ENCODE measurements around the gene PEX11B. TPM values are rescaled to one million over a fixed set of nuclear protein-coding genes. Genes with fewer than 3 reads are reported as not detected.

Gene PEX11B
- polyA plus RNA-seq, 1 donor (not counting 4 experiments of a cell fraction or from before 2014, with no cell fraction given) = 97.7 TPM

- no peaks in the 10 kb centered on the region for H4K20me1 ChIP-seq (ENCODE audit: control insufficient read depth, extremely low read depth, insufficient read depth, low read length)
- H3K4me3 ChIP-seq (ENCODE audit: control insufficient read depth in 2 of 3, extremely low read depth in 1 of 3, insufficient read depth in 2 of 3, low read depth in 1 of 3, low read length in 3 of 3) = no peak overlapping the region
- H3K9ac ChIP-seq (ENCODE audit: control insufficient read depth, extremely low read depth, insufficient read depth, low read length) = no peak overlapping the region
- no peaks in the 10 kb centered on the region for H3K9me3 ChIP-seq (ENCODE audit: control insufficient read depth, low read depth, low read length)
- dilution Hi-C loops (cut with MboI; ENCODE audit: extremely low pct_ligation_motif_present, low sequenced_read_pairs) = no loop called here
- no peak overlapping the region for H3K4me2 ChIP-seq (ENCODE audit: control insufficient read depth, extremely low read depth, insufficient read depth, low read depth, low read length)
- no peaks in the 10 kb centered on the region for H3K79me2 ChIP-seq (ENCODE audit: control insufficient read depth, insufficient read depth, low read length)
- TF ChIP-seq CTCF (optimal IDR thresholded peaks at IDR 0.05 in 1 of 3, IDR thresholded peaks at IDR 0.05 in 1 of 3, conservative IDR thresholded peaks at IDR 0.05 in 1 of 3; ENCODE audit: extremely low read depth in 1 of 3, insufficient read depth in 2 of 3, low read length in 3 of 3) = no peak
- TF ChIP-seq EZH2 (IDR thresholded peaks at IDR 0.05; ENCODE audit: low read length) = no peak
- no peaks in the 10 kb centered on the region for H3K36me3 ChIP-seq (ENCODE audit: control insufficient read depth in 2 of 2, extremely low read depth in 1 of 2, insufficient read depth in 2 of 2, low read length in 2 of 2)
- H3K27ac ChIP-seq (ENCODE audit: control insufficient read depth, insufficient read depth, low read length) = no peak overlapping the region
- no peak for DNase-seq (ENCODE audit: low read depth, low spot score)
- no peak overlapping the region for H2AFZ ChIP-seq (ENCODE audit: control insufficient read depth, low read length)
- no peaks in the 10 kb centered on the region for H3K4me1 ChIP-seq (ENCODE audit: control insufficient read depth, extremely low read depth, insufficient read depth, low read length)
- FAIRE-seq = no peak
- H3K9me1 ChIP-seq (ENCODE audit: control insufficient read depth, extremely low read depth, insufficient read depth, low read length) = no peaks in the 10 kb centered on the region
- no peaks in the 10 kb centered on the region for H3K27me3 ChIP-seq (ENCODE audit: control insufficient read depth, extremely low read depth, insufficient read depth, low read length)
These were observed 29.0 kb upstream of the PEX11B start for GRCh38 chr1:145947551-145947950.

- no peaks in the 10 kb centered on the region for H3K27me3 ChIP-seq (ENCODE audit: control insufficient read depth, extremely low read depth, insufficient read depth, low read length)
- H2AFZ ChIP-seq (ENCODE audit: control insufficient read depth, low read length) = no peak overlapping the region
- FAIRE-seq = no peak
- no peak for DNase-seq (ENCODE audit: low read depth, low spot score)
- H3K4me3 ChIP-seq (ENCODE audit: control insufficient read depth in 2 of 3, extremely low read depth in 1 of 3, insufficient read depth in 2 of 3, low read depth in 1 of 3, low read length in 3 of 3) = no peak overlapping the region
- H3K9ac ChIP-seq (ENCODE audit: control insufficient read depth, extremely low read depth, insufficient read depth, low read length) = no peak overlapping the region
- no peak overlapping the region for H3K27ac ChIP-seq (ENCODE audit: control insufficient read depth, insufficient read depth, low read length)
- no peaks in the 10 kb centered on the region for H3K36me3 ChIP-seq (ENCODE audit: control insufficient read depth in 2 of 2, extremely low read depth in 1 of 2, insufficient read depth in 2 of 2, low read length in 2 of 2)
- H3K4me1 ChIP-seq (ENCODE audit: control insufficient read depth, extremely low read depth, insufficient read depth, low read length) = no peaks in the 10 kb centered on the region
- dilution Hi-C loops (cut with MboI; ENCODE audit: extremely low pct_ligation_motif_present, low sequenced_read_pairs) = no loop called here
- TF ChIP-seq EZH2 (IDR thresholded peaks at IDR 0.05; ENCODE audit: low read length) = no peak
- no peak for TF ChIP-seq CTCF (optimal IDR thresholded peaks at IDR 0.05 in 1 of 3, IDR thresholded peaks at IDR 0.05 in 1 of 3, conservative IDR thresholded peaks at IDR 0.05 in 1 of 3; ENCODE audit: extremely low read depth in 1 of 3, insufficient read depth in 2 of 3, low read length in 3 of 3)
- no peaks in the 10 kb centered on the region for H3K9me1 ChIP-seq (ENCODE audit: control insufficient read depth, extremely low read depth, insufficient read depth, low read length)
- H3K9me3 ChIP-seq (ENCODE audit: control insufficient read depth, low read depth, low read length) = no peaks in the 10 kb centered on the region
- no peak overlapping the region for H3K4me2 ChIP-seq (ENCODE audit: control insufficient read depth, extremely low read depth, insufficient read depth, low read depth, low read length)
- H4K20me1 ChIP-seq (ENCODE audit: control insufficient read depth, extremely low read depth, insufficient read depth, low read length) = no peaks in the 10 kb centered on the region
- no peaks in the 10 kb centered on the region for H3K79me2 ChIP-seq (ENCODE audit: control insufficient read depth, insufficient read depth, low read length)
These were observed 28.0 kb upstream of the PEX11B start for GRCh38 chr1:145946477-145946986.
